ENCODE data around the gene KCNN1. TPM values are rescaled to one million over a fixed set of nuclear protein-coding genes. Genes with fewer than 3 reads are reported as not detected.

Gene KCNN1
- total and polyA plus RNA-seq, 2 experiments from 2014 or later = 2.2 to 29.8 TPM

DNA sequence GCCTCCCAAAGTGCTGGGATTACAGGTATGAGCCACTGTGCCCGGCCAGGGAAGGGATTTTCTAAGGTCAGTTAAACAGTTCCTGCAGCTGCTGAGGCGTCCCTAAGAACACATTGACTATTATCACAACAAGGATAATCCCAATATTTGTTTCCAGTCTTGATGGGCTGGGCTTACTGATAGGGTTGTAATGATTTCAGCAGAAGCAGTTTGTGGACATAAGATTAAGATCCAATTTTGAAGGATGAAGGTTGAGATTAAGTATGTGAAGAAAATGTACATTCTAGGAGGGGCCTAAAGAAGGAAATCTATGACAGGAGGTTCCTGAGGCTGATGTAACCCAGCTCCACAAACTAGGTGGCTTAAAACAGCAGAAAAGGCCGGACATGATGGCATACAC is 44.8 kb upstream of the KCNN1 start:
- Histone ChIP-seq H3K36me3 (ENCODE audit: insufficient read depth) (no peaks in the 10 kb centered on the region), H3K4me1 (ENCODE audit: insufficient read depth) (no peaks in the 10 kb centered on the region), H3K79me2 (replicated peaks; ENCODE audit: insufficient read depth) (no peaks in the 10 kb centered on the region), H3K27ac (ENCODE audit: low read depth) (no peak overlapping the region), H2AFZ (no peak overlapping the region), H3F3A (replicated peaks; ENCODE audit: low read depth) (no peaks in the 10 kb centered on the region), H3K9me2 (ENCODE audit: insufficient read depth) (no peaks in the 10 kb centered on the region), H4K20me1 (replicated peaks; ENCODE audit: insufficient read depth) (no peaks in the 10 kb centered on the region), H3K4me2 (no peak overlapping the region), H3K4me3 (no peak overlapping the region), H3K27me3 (ENCODE audit: insufficient read depth) (no peaks in the 10 kb centered on the region)
- no peaks in the 10 kb centered on the region; the same call in 2 of the 3 replicates for H3K36me3 Mint-ChIP-seq (ENCODE audit: low read depth)
- DNase-seq (ENCODE audit: low spot score) (no peak), ATAC-seq (no peak)
- no peak overlapping the region for H3K27ac Mint-ChIP-seq
- no peak overlapping the region for H3K4me3 Mint-ChIP-seq
- peaks cover 22% of the 10 kb centered on the region for H3K9me3 Mint-ChIP-seq
- TF ChIP-seq, protein P1, sequence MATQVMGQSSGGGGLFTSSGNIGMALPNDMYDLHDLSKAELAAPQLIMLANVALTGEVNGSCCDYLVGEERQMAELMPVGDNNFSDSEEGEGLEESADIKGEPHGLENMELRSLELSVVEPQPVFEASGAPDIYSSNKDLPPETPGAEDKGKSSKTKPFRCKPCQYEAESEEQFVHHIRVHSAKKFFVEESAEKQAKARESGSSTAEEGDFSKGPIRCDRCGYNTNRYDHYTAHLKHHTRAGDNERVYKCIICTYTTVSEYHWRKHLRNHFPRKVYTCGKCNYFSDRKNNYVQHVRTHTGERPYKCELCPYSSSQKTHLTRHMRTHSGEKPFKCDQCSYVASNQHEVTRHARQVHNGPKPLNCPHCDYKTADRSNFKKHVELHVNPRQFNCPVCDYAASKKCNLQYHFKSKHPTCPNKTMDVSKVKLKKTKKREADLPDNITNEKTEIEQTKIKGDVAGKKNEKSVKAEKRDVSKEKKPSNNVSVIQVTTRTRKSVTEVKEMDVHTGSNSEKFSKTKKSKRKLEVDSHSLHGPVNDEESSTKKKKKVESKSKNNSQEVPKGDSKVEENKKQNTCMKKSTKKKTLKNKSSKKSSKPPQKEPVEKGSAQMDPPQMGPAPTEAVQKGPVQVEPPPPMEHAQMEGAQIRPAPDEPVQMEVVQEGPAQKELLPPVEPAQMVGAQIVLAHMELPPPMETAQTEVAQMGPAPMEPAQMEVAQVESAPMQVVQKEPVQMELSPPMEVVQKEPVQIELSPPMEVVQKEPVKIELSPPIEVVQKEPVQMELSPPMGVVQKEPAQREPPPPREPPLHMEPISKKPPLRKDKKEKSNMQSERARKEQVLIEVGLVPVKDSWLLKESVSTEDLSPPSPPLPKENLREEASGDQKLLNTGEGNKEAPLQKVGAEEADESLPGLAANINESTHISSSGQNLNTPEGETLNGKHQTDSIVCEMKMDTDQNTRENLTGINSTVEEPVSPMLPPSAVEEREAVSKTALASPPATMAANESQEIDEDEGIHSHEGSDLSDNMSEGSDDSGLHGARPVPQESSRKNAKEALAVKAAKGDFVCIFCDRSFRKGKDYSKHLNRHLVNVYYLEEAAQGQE (IDR thresholded peaks at IDR 0.05; ENCODE audit: unreplicated experiment) = no peak
- no peak for TF ChIP-seq EZH2phosphoT487 (IDR thresholded peaks at IDR 0.05; ENCODE audit: unreplicated experiment)
- no peak for TF ChIP-seq ZNF462 (CRISPR knock-in tag; IDR thresholded peaks at IDR 0.05)
- TF ChIP-seq JUNB (IDR thresholded peaks at IDR 0.05; ENCODE audit: unreplicated experiment) = no peak
- TF ChIP-seq NANOG (IDR thresholded peaks at IDR 0.05; ENCODE audit: borderline replicate concordance) = no peak
- no peak for TF ChIP-seq CREB1 (CRISPR knock-in tag; IDR thresholded peaks at IDR 0.05; ENCODE audit: low read depth)
- TF ChIP-seq CTCF (conservative IDR thresholded peaks at IDR 0.05; ENCODE audit: low read depth in 2 of 2) = no peak
- no peak for TF ChIP-seq ZNF331 (CRISPR knock-in tag; IDR thresholded peaks at IDR 0.05; ENCODE audit: low read depth)
- peaks cover 7% of the 10 kb centered on the region for H3K27me3 Mint-ChIP-seq (ENCODE audit: insufficient read depth, low read depth, poor library complexity)
- no peaks in the 10 kb centered on the region for H3K4me1 Mint-ChIP-seq
